Amniotic epithelial cell (primary cell): ENCODE results near the gene PNPLA8.

ENCODE experiments used
- DNase-seq: peaks from one replicate; pipeline ENCODE4 v3.0.0-alpha.2; 2010; ENCODE audit warnings: low read depth

Gene PNPLA8

GRCh38 chr7:108442039-108442568 lies 83.8 kb downstream of the PNPLA8 start:
- no peak for DNase-seq

- DNase-seq: no peak
Measured at GRCh38 chr7:108441392-108441955, 84.5 kb downstream of the PNPLA8 start.

- no peak for DNase-seq
Measured at GRCh38 chr7:108440613-108441012, 85.3 kb downstream of the PNPLA8 start.

DNA sequence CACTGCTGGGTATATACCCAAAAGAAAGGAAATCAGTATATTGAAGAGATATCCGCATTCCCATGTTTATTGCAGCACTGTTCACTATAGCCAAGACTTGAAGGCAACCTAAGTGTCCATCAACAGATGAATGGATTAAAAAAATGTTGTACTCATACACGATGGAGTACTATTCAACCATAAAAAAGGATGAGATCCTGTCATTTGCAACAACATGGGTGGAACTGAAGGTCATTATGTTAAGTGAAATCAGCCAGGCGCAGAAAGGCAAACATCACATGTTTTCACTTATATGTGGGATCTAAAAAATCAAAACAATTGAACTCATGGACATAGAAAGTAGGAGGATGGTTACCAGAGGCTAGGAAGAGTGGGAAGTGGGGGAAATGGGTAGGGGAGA lies 89.0 kb downstream of the PNPLA8 start:
- no peak for DNase-seq

DNA sequence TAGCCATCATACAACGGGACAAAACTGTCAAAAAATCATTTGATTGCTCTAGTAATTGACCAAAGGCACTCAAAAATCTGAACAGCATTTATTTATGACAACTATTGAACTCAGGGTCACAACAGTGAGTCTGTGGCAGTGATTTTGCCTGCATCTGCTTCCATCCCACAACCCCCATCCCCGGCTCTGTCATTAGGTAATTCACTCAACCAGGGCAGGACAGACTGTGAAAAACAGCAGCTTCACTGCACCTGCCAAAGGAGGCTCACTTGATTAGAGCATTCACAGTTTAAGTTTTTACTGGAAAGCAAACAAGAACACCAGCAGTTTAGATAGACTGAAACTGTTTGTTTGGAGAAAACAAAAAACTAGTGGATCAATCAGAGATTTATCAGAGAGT lies 91.9 kb downstream of the PNPLA8 start:
- no peak for DNase-seq

GRCh38 chr7:108431099-108431498 lies 94.8 kb downstream of the PNPLA8 start:
- DNase-seq: no peak

DNA sequence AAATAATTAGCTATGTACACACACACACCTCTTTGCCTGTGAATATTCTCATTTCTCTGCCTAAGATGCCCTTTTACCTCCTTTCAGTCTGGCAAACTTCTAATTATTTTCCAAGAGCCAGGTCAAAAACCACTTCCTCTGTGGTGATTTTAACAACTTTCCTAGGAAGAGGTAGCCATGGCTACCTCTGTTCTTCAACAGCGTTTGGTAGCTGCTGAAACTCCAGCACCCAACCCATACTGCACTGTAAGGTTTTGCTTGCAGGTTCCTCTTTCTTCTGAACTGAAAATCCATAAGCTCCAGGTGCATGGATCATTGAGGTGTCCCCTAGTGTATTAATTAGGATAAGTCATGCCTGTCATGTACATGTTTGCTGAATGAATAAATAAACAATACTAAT lies 95.3 kb downstream of the PNPLA8 start:
- DNase-seq: no peak

- DNase-seq: no peak
Measured at GRCh38 chr7:108427766-108428165, 98.2 kb downstream of the PNPLA8 start.

DNA sequence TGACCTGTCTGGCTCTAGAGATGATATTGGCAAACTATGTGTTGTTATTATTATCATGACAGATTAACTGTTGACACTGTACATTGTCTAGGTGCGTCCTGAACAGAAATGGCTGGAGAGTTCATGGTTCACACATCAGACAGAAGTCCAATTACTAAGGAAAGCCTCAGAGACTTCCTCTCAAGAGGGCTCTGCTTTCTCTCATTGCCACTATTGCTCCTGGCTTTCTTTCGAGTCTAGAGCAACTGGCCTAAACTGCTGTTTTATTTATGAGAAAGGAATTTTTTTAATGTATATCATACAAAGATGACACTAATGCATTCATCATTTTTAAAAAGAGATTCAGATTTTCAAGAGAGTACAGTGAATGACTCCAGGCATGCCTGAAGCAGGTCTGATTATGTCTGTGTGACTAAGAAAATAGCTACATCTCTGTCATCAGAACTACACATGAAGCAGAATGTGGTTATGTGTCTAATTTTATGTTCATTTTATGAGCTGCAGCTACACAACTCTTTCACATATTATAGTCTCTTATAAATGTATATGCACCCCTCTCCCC lies 100.1 kb downstream of the PNPLA8 start:
- DNase-seq: no peak

GRCh38 chr7:108424013-108424412 lies 101.9 kb downstream of the PNPLA8 start:
- DNase-seq: no peak

DNA sequence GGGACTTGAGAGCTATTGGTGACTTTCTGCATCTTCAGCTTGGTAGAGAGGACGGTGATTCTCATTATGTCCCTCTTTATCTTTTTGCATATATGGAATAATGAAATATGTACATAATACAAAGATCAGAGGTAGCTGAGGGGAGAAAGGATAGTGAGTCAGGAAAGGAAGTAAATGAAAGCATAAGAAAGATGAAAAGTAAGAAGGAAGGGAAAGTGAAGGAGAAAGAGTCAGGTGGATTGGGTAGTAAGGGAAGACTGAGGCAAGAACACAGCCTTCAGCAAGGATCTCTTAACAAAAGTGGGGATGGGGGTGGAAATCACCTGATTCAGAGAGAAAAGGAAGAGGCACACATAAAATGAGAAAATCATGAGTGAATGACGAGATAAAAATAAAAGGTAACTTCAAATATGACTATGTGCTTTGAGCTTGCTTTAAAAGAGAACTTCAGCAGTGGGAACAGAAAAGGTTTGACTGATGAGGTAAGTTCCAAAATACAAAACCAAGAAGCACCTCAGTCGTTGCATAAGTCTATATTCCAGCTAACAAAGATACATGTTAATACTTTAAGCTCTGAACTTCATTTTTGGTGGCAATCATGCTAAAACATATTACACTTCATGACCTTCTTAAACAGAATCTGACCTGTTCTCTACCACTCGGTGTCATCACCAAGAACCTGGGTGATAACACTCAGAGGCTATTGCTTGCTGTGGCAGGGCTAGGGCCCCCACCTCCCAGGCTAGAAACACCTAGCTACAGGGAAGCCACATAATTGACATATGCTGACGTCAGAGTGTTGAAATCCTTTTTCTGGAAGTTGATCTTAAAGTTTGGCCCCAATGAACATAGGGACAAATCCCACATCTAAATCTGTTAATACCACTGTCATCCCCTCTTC lies 102.6 kb downstream of the PNPLA8 start:
- no peak for DNase-seq

DNA sequence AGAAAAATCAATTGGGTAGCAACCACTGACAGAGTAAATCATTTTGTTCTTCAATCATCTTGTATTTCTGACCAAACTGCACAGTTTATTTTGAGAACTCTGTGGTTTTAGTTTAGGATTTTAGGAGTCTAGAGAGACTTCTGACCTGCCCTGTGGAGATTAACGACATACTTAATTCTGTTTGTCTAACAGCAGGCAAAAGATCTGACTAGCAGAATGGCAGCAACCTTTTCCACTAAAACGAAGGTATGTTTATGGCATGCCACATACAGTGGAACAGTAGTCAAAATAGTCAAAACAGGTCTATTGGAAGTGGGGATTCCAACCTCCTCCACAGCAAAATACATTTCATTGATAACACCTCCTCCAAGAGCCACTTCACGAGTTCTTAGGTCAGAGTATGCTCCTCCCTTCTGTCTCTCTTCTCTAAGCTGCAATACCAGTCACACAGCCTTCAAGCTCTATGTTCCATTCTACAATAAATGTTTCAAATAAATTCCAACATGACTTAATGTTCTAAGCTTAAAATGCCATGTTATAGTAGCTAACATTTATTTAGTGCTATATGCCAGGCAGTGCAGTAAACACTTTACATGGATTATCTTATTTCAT lies 104.1 kb downstream of the PNPLA8 start:
- DNase-seq: no peak
